NOMO-1 (cell line): ENCODE results near the gene DAAM1.
A peak's percentile ranks its signal among the peaks of the same experiment; 100 is the strongest.

ENCODE experiments used
- DNase-seq, 2 experiments: peaks; one replicate each; lab custom pipeline; 2025; ENCODE audit not compliant: unreplicated experiment in 2 of 2; lab: John Stamatoyannopoulos, UW

DAAM1 gene

DNA sequence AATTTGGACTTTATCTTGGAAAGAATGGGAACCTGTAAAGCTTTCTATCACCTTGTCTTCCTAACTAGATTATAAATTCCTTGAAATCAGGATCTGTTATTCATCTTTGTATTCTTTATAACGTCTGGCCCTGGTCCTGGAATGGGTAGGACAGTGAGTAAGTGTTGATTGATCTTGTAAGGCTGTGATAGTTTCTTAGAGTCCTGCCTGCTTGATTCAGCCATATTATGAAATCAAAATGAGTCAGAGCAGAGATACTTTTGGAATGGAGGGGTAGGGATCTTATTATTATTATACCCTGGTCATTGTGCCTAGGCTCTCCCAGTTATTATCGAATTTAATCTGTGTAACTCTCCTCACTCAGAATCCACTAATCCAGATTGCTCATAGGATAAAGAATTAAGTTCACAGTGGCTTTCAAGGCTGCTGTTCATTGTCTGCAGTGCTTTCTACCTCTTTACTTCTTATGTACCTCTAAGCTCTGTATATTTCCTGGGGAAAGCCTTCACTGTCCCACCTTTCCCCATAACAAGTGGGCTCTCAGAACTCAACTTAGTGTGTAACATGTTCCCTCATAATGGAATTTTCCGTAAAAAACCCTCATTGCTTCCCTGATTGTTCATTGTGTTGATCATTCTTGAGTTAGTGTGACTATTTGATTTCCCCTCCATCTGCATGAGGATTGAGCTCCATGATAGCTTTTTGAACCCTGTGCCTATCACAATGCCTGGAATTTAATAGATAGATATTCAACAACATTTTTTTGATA is 93.3 kb downstream of the DAAM1 start:
- no peak for DNase-seq

DNA sequence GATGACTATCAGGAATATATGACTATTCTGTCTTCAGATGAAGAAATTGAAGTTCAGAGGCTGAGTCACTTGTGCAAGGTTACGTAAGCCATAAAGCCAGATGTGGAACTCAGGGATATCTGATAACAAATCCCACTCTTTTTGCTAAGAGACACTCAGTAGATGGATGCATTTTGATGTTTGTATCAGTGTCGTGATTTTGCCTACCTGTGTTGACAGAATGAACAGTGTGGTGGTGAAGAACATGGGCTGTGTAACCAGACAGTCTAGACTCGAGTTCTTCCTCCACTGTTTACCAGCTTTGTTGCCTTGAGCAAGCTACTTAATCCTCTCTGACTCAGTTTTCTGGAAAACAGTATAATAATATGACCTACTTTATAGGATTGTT is 93.9 kb downstream of the DAAM1 start:
- no peak for DNase-seq

DNA sequence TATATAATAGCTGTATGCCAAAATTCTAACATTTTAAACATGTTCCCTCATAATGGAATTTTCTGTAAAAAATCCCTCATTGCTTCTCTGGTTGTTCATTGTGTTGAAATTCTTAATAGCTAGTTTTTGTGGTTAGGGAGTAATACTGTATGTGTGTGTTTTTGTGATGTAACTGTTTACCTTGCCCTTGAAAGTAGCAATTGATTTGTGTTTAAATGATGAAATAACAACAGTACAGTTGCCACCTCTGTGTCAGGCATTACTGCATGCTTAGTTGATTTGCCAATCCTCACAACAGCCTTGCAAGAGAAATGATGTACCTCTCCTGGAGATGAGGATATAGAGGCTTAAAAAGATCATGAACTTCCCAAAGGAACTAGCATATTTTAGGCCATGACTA is 94.9 kb downstream of the DAAM1 start:
- no peak for DNase-seq

DNA sequence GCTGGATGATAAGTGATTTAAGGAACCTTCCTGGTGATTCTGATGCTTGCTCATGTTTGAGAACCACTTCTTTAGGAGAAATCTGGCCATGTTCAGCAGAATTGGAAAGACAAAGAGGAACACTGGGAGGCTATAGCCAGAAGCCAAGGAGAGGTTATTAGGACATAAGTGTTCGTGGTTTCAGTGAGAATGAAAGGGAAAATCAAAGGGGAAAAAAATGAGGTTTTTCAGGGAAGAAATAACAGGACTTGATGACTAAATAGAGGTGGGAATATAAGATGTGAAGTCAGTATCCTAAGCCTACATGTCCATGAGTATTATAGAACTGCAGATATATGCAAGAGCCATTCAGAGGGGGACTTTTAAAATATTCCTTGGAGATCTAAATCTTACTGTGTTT is 95.6 kb downstream of the DAAM1 start:
- DNase-seq: no peak

DNA sequence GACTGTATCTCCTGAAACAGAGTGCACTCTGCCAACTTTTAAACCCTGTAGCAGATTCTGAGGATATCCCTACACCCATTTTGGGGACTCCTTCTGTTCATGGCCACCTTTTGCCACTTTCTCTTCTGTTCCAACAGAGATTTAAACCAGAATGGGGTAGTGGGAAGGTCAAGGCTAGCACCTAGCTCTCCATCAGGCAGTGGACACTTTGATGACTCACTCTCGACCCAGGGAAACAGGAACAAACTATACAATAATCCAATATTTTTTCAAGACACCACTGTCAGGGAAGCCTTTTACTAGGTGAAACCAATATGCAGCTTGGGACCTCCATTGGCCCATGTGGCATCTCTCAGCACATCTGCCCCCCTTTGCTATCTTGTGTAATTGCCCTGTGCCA is 103.6 kb downstream of the DAAM1 start:
- DNase-seq: no peak

DNA sequence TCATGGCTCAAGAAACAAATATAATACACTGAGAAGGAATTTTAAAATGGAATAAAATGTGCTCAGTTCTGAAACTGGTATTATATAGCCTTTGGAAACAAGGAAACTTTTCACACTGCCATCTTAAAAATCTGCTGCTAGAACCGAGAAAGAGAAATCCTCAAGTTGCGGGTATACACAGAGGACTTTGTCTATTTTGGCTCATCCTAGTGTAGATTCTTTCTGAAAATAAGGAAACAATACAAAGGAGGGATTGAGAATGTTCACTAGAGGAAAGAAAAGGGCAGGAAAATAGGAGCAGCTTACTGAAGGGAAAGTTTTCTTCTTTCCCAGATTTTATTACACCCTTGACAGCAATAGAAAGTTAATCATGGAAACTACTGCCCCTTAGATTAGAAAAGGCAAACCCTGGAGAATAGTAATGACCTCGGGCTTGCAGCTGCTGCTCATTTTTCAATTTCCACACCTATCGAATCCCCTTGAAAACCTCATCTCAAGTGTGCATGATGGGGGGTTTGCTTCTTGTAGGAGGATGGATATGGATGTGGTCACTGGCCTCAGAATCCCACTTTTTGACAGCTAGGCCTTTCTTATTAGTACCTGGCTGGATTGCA is 104.6 kb downstream of the DAAM1 start:
- DNase-seq: no peak

DNA sequence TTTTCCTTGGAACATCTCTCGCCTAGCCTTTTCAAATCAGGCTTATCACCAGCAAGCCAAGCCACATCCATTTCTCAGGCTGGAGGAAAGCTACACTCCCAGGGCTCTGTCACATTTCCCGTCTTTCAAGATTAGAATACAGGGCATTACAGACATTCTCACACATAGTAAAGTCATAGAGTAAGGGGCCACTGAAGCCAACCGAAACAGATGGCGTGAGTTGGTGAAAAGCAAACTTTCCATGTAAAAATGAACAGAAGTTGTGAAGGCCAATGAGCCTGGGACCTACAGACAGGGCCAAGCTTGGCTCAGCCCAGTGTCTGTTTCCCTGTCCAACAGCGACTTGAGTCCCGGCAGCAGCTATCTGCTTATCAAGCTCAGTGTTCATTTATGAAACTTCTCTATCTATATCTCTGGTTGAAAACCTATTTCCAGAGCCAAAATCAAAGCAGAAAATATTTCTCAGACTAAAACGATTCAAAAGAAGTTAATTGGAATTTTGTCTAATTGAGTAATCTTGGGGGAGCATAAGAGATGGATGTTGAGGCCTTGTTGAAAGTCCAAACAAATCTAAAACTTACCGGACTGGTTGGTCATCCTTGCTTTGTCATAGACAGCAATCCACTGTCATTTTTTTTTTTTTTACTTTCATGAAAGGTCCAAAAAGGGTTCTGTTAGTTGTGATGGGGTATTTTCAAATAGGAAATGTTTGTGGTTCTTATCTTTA is 105.6 kb downstream of the DAAM1 start:
- no peak for DNase-seq

DNA sequence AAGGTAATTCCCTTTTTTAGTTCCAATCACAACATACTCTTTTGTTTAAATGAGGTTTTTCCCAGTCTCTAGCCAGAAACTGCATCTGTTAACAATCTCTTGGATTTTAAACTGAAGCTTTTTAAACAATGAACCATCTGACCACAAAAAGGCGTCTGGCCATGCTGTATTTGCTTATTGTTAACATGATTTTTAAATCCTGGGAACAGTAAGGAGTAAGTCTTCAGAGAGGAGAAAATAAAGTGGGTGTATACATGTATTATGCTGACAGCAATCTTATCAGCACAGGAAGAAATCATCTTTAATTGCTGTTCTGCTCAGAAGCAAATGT is 106.2 kb downstream of the DAAM1 start:
- no peak for DNase-seq

DNA sequence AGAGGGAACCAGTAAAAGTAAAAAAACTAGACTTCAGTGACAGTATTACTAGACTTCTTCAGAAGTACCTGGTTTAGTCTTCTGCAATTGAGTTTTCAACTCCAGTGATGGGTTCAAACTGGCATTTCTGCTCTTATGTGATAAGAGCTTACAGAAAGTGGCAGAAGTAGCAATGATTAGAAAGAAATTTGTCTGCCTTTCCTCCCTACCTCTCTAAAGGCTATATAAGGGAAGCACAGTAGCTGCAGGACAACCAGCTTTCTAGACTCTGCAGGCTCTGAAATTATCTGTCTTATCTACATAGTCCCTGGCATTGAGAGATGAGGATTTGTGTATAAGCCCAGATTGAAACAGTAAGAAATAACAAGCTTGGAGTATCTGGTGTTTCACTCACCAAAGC is 107.5 kb downstream of the DAAM1 start:
- no peak for DNase-seq

DNA sequence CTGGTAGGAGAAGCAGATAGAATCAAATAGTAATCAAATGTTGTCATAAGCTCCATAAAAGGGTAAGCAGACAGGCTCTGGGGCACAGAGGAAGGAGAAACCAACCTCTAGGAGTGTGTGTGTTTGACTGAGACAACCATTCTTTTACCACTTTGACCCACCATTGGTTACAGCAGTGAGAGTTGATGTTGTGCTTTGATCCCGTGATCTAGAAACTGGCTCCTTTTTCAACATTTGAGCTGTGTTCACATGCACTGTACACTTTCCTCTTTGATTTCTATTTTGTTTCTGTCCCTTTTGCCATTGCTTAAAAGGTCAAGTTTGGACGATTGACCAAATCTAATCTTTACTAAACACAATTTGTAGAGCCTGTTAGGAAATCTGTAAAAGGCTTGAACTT is 108.0 kb downstream of the DAAM1 start:
- DNase-seq: no peak

DNA sequence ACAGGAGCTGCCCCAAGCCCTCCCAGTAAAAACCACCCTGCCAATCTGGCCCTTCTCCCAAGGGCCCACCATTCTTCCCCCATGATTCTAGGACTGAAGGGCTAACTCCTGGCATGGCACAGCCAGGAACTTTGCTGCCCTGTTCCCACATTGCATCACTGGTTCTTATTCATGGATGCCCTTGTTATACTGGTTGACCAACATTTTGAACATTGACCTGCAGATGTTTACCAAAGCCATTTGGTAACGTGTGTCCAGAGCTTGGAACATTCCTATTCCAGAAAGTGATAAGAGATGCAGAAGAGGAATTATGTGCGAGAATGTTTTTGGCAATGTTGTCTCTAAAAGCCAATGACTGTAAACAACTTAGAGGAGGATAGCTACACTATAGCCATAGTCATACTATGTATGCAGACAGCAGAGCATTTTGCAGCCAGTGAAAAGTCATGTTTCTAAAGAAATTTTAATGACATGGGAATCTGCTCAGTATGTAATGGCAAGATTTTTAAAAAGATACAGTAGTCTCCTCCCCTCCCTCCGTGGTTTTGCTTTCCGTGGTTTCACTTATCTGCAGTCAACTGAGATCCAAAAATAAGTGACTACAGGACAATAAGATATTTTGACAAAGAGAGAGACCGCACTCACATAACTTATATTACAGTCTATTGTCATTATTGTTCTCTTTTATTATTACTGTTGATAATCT is 108.8 kb downstream of the DAAM1 start:
- DNase-seq: no peak

DNA sequence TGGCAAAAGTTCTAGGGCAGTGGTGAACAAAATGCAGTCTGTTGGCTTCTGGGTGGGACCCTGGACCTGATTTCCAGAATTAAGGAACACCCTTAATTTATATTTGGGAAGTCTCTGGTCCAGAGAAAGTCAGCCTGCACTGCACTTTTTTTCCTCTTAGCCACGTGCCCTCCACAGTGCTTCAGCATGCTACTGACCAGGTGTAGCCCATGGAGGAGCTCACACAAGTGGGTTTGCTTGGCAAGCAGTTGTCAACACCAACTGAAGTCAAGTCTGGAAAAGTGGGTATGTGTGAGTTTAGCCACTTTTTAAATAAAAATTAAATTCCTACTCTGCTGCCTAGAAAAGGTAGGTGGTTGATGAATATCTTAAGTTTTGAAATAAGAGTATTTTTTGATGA is 111.3 kb downstream of the DAAM1 start:
- no peak for DNase-seq

DNA sequence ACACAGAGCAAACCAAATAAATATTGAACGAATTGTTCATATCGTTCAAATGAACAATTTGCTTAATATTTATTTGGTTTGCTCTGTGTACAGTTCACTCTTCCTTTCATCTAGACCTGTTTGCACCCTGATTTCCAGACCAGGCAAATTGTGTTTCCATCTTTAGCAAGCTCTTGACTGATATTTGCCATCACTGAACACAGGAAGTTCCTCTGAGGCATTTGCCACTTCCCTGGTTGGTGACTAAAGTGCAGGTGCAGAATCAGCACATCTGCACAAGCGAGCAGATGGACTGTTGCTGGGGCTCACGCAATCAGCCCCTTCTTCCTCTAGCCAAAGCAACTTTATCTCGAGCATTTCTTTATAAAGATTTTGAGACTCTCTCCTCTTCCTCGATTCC is 112.9 kb downstream of the DAAM1 start:
- DNase-seq: peak in 1 of 2 experiments; percentile 51

DNA sequence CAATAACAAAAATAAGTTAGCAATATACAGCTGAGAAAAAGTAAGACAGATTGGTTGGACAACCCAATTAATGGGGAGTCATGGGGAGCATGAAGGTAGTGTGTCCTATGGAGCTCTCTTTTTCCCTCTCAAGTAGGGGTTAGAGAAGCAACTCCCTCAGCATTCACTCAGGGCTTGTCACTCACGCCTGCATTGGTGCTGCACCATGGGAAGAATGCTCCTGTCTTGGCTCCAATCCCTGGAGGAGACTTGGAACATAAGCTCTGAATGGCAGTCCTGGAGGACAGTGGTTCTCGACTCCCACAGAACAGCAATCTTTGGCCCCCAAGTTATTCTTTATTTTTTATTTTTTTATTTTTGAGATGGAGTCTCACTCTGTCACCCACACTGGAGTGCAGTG is 113.8 kb downstream of the DAAM1 start:
- DNase-seq: no peak

DNA sequence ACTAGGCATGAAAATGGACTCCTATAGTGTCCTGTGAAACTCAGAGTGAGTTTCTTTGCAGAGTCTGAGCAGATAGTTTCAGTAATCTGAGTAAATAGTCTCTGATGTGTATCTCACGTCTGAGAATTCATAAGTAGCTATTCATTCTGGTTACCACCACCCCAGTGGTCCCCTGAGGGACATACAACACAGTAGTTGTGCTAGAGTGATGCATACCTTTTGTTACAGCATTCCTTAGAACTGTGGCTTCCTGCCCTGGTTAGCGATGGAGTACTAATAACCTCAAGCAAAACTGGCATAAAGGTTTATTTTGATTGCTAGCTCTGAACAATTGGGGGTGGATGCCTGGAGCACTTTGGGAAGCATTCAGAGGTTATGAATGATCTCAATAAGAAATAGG is 114.7 kb downstream of the DAAM1 start:
- DNase-seq: no peak

DNA sequence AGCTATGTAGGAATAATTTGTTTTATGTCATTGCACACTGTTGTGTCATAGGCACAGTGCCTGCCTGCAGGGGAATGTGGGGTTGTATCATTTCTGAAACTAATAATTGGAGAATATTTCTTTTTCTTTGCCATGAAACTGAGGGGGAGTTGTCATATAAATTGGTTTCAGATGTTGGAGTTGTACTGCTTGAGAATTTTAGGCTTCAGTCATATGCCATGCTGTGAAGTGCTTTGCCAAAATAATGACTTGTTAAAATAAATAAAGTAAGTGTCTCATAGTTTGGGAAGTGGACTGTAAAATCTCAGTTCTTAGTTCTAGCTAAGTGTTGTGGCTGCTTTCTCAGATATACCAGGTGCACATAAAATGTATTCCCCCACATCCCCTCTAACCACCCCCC is 116.8 kb downstream of the DAAM1 start:
- DNase-seq: no peak

DNA sequence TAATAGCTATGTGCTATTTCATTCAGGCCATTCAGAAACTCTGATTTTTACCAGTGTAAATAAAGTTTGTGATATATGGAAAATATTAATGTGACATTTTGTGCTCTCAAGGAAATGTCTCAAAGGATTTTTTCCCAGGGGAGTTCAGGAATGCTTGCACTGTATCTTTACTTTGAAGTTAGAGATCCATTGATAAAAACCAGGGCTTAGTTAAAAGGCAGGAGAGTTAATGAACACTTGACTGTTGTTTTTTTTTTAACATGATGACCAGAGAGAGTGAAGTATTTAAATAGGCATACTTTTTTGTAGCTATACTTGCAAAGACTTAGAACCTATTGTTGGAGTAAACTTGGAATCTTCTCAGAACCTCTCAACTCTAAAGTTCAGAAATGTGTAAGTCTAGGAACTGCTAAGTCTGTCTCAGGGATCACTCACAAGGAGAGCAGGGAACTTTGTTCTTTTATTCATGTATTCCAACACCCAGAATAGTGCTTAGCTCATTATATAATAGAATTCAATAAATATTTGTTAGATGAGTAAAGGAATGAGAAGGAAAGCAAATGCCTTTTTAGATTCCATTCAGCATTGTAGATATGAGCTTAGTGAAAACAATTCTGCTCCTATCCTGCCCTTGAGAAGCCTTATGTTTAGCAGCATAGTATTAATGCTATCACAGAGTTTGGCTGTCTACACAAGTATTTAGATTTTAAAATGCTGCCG is 117.5 kb downstream of the DAAM1 start:
- DNase-seq: no peak

DNA sequence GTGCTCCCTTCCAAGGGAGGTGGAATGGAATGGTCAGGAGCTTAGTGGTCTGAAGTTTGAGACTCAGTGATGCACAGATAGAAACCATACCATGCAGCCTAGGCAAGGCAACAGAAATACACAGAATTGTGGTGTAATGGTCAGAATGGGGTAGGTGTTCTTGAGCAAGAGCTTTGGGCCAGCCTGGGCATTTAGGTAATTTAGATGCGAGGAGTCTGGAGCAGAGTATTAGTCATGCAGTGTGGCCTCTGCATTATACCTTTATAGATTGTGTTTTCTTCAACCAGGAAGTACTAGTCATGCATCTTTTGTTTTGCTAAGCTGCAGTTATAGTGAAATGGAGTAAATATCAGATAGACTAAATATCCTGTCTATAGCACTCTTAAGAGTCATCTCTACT is 118.3 kb downstream of the DAAM1 start:
- DNase-seq: peak; percentile 37 to 60

DNA sequence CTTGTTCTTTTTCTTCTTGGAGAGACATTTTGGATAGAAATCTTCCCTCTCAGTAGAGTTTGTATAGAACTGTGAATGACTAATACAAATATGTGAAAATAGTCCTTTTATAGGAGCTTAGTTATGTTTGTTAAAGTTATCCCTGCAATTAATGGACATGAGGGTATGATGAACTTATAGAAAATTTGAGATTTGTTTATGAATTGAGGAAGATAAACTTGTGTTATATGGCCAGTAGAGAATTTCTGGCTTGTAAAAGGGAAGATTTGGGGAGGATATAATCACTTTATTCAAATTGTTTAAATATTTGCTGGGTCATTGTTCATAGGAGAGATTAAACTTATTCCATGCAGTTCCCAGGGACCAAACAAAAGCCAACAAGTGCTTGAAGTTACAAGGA is 119.6 kb downstream of the DAAM1 start:
- no peak for DNase-seq

DNA sequence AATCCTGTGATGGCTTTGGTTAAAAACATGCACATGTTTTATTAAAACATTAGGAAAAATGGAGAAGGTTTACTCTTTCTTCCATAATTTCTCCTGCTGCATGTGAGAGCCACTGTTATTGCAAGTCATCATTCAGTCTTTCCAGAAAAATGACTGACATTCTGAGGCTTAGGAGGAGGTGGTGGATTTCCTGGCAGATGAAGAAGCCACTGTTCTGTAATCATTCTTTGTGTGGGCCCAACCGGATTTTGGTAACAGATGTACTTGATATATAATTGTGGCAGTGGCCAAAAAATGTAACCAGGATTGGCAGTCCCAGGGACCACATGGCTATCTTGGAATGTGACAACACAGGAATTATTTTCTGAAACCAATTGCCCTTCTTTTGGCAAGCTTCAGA is 120.2 kb downstream of the DAAM1 start:
- DNase-seq: no peak

DNA sequence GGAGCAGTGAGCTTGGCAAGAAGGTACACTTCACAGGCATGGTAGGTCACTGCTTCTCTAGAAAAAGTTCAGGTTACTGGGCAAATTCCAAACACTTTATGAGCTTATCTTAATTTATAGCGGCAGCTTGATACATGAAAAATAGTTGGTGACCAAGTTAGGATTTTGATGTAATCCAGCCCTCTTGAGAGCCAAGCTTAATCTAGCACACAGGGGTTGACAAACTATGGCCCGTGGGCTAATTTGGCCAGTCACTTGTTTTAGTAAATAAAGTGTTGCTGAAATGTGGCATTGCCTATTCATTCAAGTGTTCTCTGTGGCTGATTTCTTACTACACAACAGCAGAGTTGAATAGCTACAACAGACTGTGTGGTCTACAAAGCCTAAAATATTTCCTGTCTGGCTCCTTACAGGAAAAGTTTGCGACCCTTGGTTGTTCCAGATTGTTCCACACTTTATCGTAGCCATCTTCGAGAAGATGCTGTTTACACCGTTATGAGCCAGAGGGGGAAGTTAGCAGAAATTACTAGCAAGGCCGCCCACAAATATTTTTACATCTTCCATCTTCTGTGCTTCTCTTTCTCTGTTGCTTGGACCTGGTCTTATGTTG is 120.9 kb downstream of the DAAM1 start:
- DNase-seq: no peak
